ENCODE data around the gene THADA.

GRCh38 chr2:43480874-43481273, 115.0 kb downstream of the THADA start:
- TF ChIP-seq CTCF (IDR thresholded peaks at IDR 0.05; ENCODE audit: low read depth, low read length): no peak
- no peak for TF ChIP-seq EZH2phosphoT487 (IDR thresholded peaks at IDR 0.05; ENCODE audit: low read depth)
